SK-N-SH (cell line): ENCODE results near the gene ACTR6. TPM values are rescaled to one million over a fixed set of nuclear protein-coding genes. Genes with fewer than 3 reads are reported as not detected.

Experiments used
- CTCF ChIA-PET: fragments of 300-600, 350-600 bp; formaldehyde crosslinking; extraction: SDS; loops from one replicate; lab custom pipeline; 2021; lab: Yijun Ruan, JAX
- POLR2A ChIA-PET: fragments of 350-600 bp; sonication (Branson Sonifier 250); formaldehyde crosslinking; extraction: SDS; loops from one replicate; lab custom pipeline; 2020; ENCODE audit warnings: antibody characterized with exemption, inconsistent platforms; lab: Yijun Ruan, JAX
- DNase-seq: peaks from one replicate; pipeline ENCODE4 v3.0.0; 2012
- H2AFZ ChIP-seq: fragments of 200-600 bp; sonication (generic); 2 replicates; pipeline ENCODE4 v1.8.1; 2016; ENCODE audit warnings: antibody characterized with exemption, mild to moderate bottlenecking, low read depth
- H3F3A ChIP-seq: fragments of 200-600 bp; sonication (generic); replicated peaks from 2 replicates; pipeline ENCODE3; 2016; ENCODE audit warnings: antibody characterized with exemption, mild to moderate bottlenecking; ENCODE audit not compliant: insufficient read depth
- H3K27ac ChIP-seq, 2 experiments: fragments of 200-500 bp in 1 of 2; fragments of 200-600 bp in 1 of 2; sonication (Bioruptor generic) in 1 of 2; sonication (generic), shearing (Covaris generic) in 1 of 2; 2 replicates each; pipeline versions ENCODE4 v1.5.1 to v1.6.1; 2014 to 2016; ENCODE audit warnings: low read depth in 2 of 2, inconsistent platforms in 1 of 2, low read length in 1 of 2, mild to moderate bottlenecking in 1 of 2, mixed read lengths in 1 of 2
- H3K27me3 ChIP-seq: fragments of 200-600 bp; sonication (generic), shearing (Covaris generic); 2 replicates; pipeline ENCODE4 v1.6.1; 2016; ENCODE audit warnings: mixed run types; ENCODE audit not compliant: insufficient read depth
- H3K36me3 ChIP-seq, 2 experiments: fragments of 200-500 bp in 1 of 2; fragments of 200-600 bp in 1 of 2; sonication (Bioruptor generic) in 1 of 2; sonication (generic) in 1 of 2; replicated peaks in 1 of 2; 2 replicates each; pipeline versions ENCODE3 to v1.5.1; 2014 to 2016; ENCODE audit warnings: low read length in 1 of 2, mild to moderate bottlenecking in 1 of 2; ENCODE audit not compliant: insufficient read depth in 2 of 2, control insufficient read depth in 1 of 2
- H3K4me1 ChIP-seq, 2 experiments: fragments of 200-500 bp in 1 of 2; fragments of 200-600 bp in 1 of 2; sonication (Bioruptor generic) in 1 of 2; sonication (generic), shearing (Covaris generic) in 1 of 2; 2 replicates each; pipeline versions ENCODE4 v1.5.1 to v1.6.1; 2014 to 2016; ENCODE audit warnings: low read depth in 1 of 2, low read length in 1 of 2, mixed run types in 1 of 2; ENCODE audit not compliant: insufficient read depth in 2 of 2, control insufficient read depth in 1 of 2
- H3K4me2 ChIP-seq: fragments of 200-600 bp; sonication (generic), shearing (Covaris generic); 2 replicates; pipeline ENCODE4 v1.6.1; 2017; ENCODE audit warnings: mixed run types
- H3K4me3 ChIP-seq, 2 experiments: fragments of 200-500 bp in 1 of 2; fragments of 200-600 bp in 1 of 2; sonication (Bioruptor generic) in 1 of 2; sonication (generic), shearing (Covaris generic) in 1 of 2; 2 replicates each; pipeline versions ENCODE4 v1.5.1 to v1.8.1; 2014 to 2016; ENCODE audit warnings: low read depth in 2 of 2, inconsistent platforms in 1 of 2, low read length in 1 of 2, mild to moderate bottlenecking in 1 of 2, mixed read lengths in 1 of 2, moderate library complexity in 1 of 2
- H3K79me2 ChIP-seq: fragments of 200-600 bp; sonication (generic); 2 replicates; pipeline ENCODE4 v1.8.1; 2017; ENCODE audit warnings: mild to moderate bottlenecking; ENCODE audit not compliant: insufficient read depth
- H3K9ac ChIP-seq: fragments of 200-600 bp; sonication (generic); 2 replicates; pipeline ENCODE4 v1.6.1; 2017; ENCODE audit warnings: mixed run types
- H3K9me2 ChIP-seq: fragments of 200-600 bp; sonication (generic); 2 replicates; pipeline ENCODE4 v1.6.1; 2017; ENCODE audit warnings: mixed run types
- H3K9me3 ChIP-seq: fragments of 200-600 bp; sonication (generic); 2 replicates; pipeline ENCODE4 v1.6.1; 2017; ENCODE audit warnings: mixed run types, mild to moderate bottlenecking, moderate library complexity
- H4K20me1 ChIP-seq: fragments of 200-600 bp; sonication (generic); 2 replicates; pipeline ENCODE4 v1.6.1; 2017; ENCODE audit warnings: mild to moderate bottlenecking, mixed run types; ENCODE audit not compliant: insufficient read depth
- EZH2phosphoT487 ChIP-seq: fragments of 200-600 bp; sonication (generic); IDR thresholded peaks from 2 replicates; pipeline ENCODE4 v1.6.1; 2017; ENCODE audit warnings: low read depth, mixed run types, mild to moderate bottlenecking, antibody characterized with exemption, moderate library complexity, borderline replicate concordance
- FOXJ3 ChIP-seq: sonication (generic); formaldehyde crosslinking; IDR thresholded peaks from 2 replicates; pipeline ENCODE4 v1.5.1; 2020; ENCODE audit warnings: mild to moderate bottlenecking, missing genetic modification reagents
- NRF1 ChIP-seq: IDR thresholded peaks from 2 replicates; pipeline ENCODE4 v1.6.1; 2012; ENCODE audit warnings: low read depth, mild to moderate bottlenecking, low read length
- POLR2AphosphoS5 ChIP-seq: IDR thresholded peaks from 2 replicates; pipeline ENCODE4 v1.6.1; 2012; ENCODE audit warnings: low read depth, low read length
- RCOR1 ChIP-seq: fragments of 150-350 bp; IDR thresholded peaks from 2 replicates; pipeline ENCODE4 v1.6.1; 2017; ENCODE audit warnings: antibody characterized with exemption, low read length
- REST ChIP-seq: IDR thresholded peaks from 2 replicates; pipeline ENCODE4 v1.6.1; 2012; ENCODE audit warnings: mild to moderate bottlenecking, low read depth, low read length, moderate library complexity
- USF2 ChIP-seq: fragments of 150-350 bp; IDR thresholded peaks from 2 replicates; pipeline ENCODE4 v1.6.1; 2017; ENCODE audit warnings: antibody characterized with exemption, low read length, low read depth, borderline replicate concordance
- YY1 ChIP-seq: IDR thresholded peaks from 2 replicates; pipeline ENCODE4 v1.4.0; 2012; ENCODE audit warnings: low read depth, mild to moderate bottlenecking
- ZBTB33 ChIP-seq: IDR thresholded peaks from 2 replicates; pipeline ENCODE4 v1.4.0; 2012; ENCODE audit warnings: low read depth, borderline replicate concordance
- WGBS: methylation state at CpG from one replicate; pipeline ENCODE4 v1.1.6; 2017; ENCODE audit warnings: low lambda C conversion rate; 5-methylcytosine and 5-hydroxymethylcytosine counted together
- polyA plus RNA-seq, 3 experiments: library from polyadenylated mRNA; depleted of rRNA; stranded (reverse); fragments of >200 nt; gene quantifications; 2 replicates each; pipeline ENCODE4 v1.2.3, GENCODE V29; 2012
- TF ChIP-seq, protein P1 (sequence below): IDR thresholded peaks from 2 replicates; pipeline ENCODE4 v1.4.0; 2012; ENCODE audit warnings: low read depth

Gene ACTR6
- polyA plus RNA-seq, 1 of the 3 experiments (the other 2 are of a cell fraction): 21.5 TPM

GRCh38 chr12:100197486-100197885 lies 3.1 kb upstream of the ACTR6 start:
- no peak for DNase-seq
- H3K9me3 ChIP-seq: no peaks in the 10 kb centered on the region
- peaks cover 5 to 15% of the 10 kb centered on the region in 2 experiments; a peak in 2 of 4 replicates for H3K4me1 ChIP-seq
- H3K4me2 ChIP-seq: no peak overlapping the region
- no peaks in the 10 kb centered on the region for H4K20me1 ChIP-seq
- H3K9ac ChIP-seq: no peak overlapping the region
- no peaks in the 10 kb centered on the region for H3K36me3 ChIP-seq
- peaks cover 17% of the 10 kb centered on the region for H3K79me2 ChIP-seq
- ChIA-PET CTCF (interaction anchor here (0.9 kb wide), 1 partner anchor 40 kb away, joined by 3 read pairs; no protein-coding TSS in a partner anchor), POLR2A (no interaction called here)
- no peaks in the 10 kb centered on the region for H3K9me2 ChIP-seq
- H3K27ac ChIP-seq: no peak overlapping the region
- no peak for TF ChIP-seq FOXJ3 (CRISPR knock-in tag)
- no peak for TF ChIP-seq YY1
- TF ChIP-seq, protein P1, sequence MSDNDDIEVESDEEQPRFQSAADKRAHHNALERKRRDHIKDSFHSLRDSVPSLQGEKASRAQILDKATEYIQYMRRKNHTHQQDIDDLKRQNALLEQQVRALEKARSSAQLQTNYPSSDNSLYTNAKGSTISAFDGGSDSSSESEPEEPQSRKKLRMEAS: no peak
- TF ChIP-seq POLR2AphosphoS5: no peak
- TF ChIP-seq RCOR1: no peak
- no peak for TF ChIP-seq NRF1
- no peak for TF ChIP-seq ZBTB33
- TF ChIP-seq REST: no peak
- no peak for TF ChIP-seq USF2
- no peak for TF ChIP-seq EZH2phosphoT487
- peaks cover 16% of the 10 kb centered on the region for H3F3A ChIP-seq
- H3K27me3 ChIP-seq: no peaks in the 10 kb centered on the region
- WGBS: 94% methylated on average over 2 of the region's 4 CpGs
- no peak overlapping the region for H3K4me3 ChIP-seq
- no peak overlapping the region for H2AFZ ChIP-seq
